Endothelial cell of umbilical vein (primary cell): ENCODE measurements around the gene TNFRSF14. TPM values are rescaled to one million over a fixed set of nuclear protein-coding genes. Genes with fewer than 3 reads are reported as not detected.

Experiments
- BruUV-seq: library from RNA; stranded (reverse); fragments of 400-500 nt; replicated peaks from 2 replicates; lab custom pipeline; 2021; lab: Mats Ljungman, UMichigan
- CTCF ChIA-PET: fragments of 300-600, 350-600 bp; sonication (Branson Sonifier 250); formaldehyde crosslinking; loops from one replicate; lab custom pipeline; 2021; ENCODE audit warnings: antibody characterized with exemption, inconsistent platforms; lab: Charles Lee
- POLR2A ChIA-PET: fragments of 300-600, 350-600 bp; sonication (Branson Sonifier 250); formaldehyde crosslinking; loops from one replicate; lab custom pipeline; 2021; ENCODE audit warnings: antibody characterized with exemption, inconsistent platforms; lab: Charles Lee
- DNase-seq: peaks from one replicate; pipeline ENCODE4 v3.0.0-alpha.2; 2011; ENCODE audit warnings: low read depth, low spot score
- FAIRE-seq: peaks from 2 replicates; lab custom pipeline; 2011; peaks lifted over from hg19 to GRCh38; lab: Jason Lieb, UNC
- H2AFZ ChIP-seq: 2 replicates; pipeline ENCODE4 v1.6.0; 2012; ENCODE audit warnings: low read depth, low read length, control low read depth, inconsistent platforms
- H3K27ac ChIP-seq: 2 replicates; pipeline ENCODE4 v1.5.1; 2011; ENCODE audit warnings: low read depth, mild to moderate bottlenecking, control low read depth, low read length, moderate library complexity; ENCODE audit not compliant: insufficient read depth
- H3K27me3 ChIP-seq, 2 experiments: 2 replicates each; pipeline versions ENCODE4 v1.6.0 to v1.6.1; 2011; ENCODE audit warnings: low read length in 2 of 2, mixed read lengths in 1 of 2; ENCODE audit not compliant: control insufficient read depth in 2 of 2, insufficient read depth in 2 of 2
- H3K36me3 ChIP-seq, 2 experiments: 2 replicates in 1 of 2; 3 replicates in 1 of 2; pipeline ENCODE4 v1.5.1; 2011; ENCODE audit warnings: low read length in 2 of 2, mild to moderate bottlenecking in 1 of 2, moderate library complexity in 1 of 2; ENCODE audit not compliant: control insufficient read depth in 2 of 2, insufficient read depth in 2 of 2; ENCODE audit errors: extremely low read depth in 1 of 2
- H3K4me1 ChIP-seq: 3 replicates; pipeline ENCODE4 v1.5.1; 2011; ENCODE audit warnings: mild to moderate bottlenecking, low read length; ENCODE audit not compliant: control insufficient read depth, insufficient read depth; ENCODE audit errors: extremely low read depth
- H3K4me2 ChIP-seq: 2 replicates; pipeline ENCODE4 v1.6.1; 2011; ENCODE audit warnings: low read length, control low read depth, mixed read lengths; ENCODE audit not compliant: insufficient read depth
- H3K4me3 ChIP-seq, 3 experiments: fragments of 200-600 bp in 1 of 3; sonication (generic), shearing (Covaris generic) in 1 of 3; replicated peaks in 1 of 3; 2 replicates each; pipeline ENCODE4 v1.5.1; 2011 to 2016; ENCODE audit warnings: control low read depth in 3 of 3, low read length in 3 of 3, mild to moderate bottlenecking in 2 of 3, inconsistent platforms in 1 of 3, low read depth in 1 of 3, moderate library complexity in 1 of 3; ENCODE audit not compliant: insufficient read depth in 1 of 3
- H3K79me2 ChIP-seq: 2 replicates; pipeline ENCODE4 v1.6.0; 2012; ENCODE audit warnings: low read length, inconsistent platforms; ENCODE audit not compliant: control insufficient read depth, insufficient read depth
- H3K9ac ChIP-seq: replicated peaks from 2 replicates; pipeline ENCODE3; 2011; ENCODE audit warnings: low read length, control low read depth; ENCODE audit not compliant: insufficient read depth; ENCODE audit errors: extremely low read depth
- H3K9me1 ChIP-seq: replicated peaks from 3 replicates; pipeline ENCODE4 v1.6.0; 2011; ENCODE audit warnings: mild to moderate bottlenecking, low read length; ENCODE audit not compliant: control insufficient read depth, insufficient read depth; ENCODE audit errors: extremely low read depth
- H3K9me3 ChIP-seq: replicated peaks from 2 replicates; pipeline ENCODE4 v1.5.1; 2012; ENCODE audit warnings: low read length, inconsistent platforms; ENCODE audit not compliant: control insufficient read depth, insufficient read depth
- H4K20me1 ChIP-seq: replicated peaks from 2 replicates; pipeline ENCODE3; 2011; ENCODE audit warnings: mild to moderate bottlenecking, low read length; ENCODE audit not compliant: control insufficient read depth, insufficient read depth; ENCODE audit errors: extremely low read depth
- EZH2 ChIP-seq: IDR thresholded peaks from 2 replicates; pipeline ENCODE4 v1.6.1; 2012; ENCODE audit warnings: borderline replicate concordance, low read depth, mild to moderate bottlenecking, moderate library complexity, low read length, inconsistent platforms; ENCODE audit not compliant: severe bottlenecking
- FOS ChIP-seq: IDR thresholded peaks from 2 replicates; pipeline ENCODE4 v1.6.1; 2011; ENCODE audit warnings: mild to moderate bottlenecking, low read length, moderate library complexity, borderline replicate concordance; ENCODE audit not compliant: insufficient read depth
- GATA2 ChIP-seq: IDR thresholded peaks from 2 replicates; pipeline ENCODE4 v1.7.0; 2011; ENCODE audit warnings: low read depth, mild to moderate bottlenecking, moderate library complexity, mixed read lengths, low read length; ENCODE audit not compliant: insufficient read length, insufficient read depth
- JUN ChIP-seq: IDR thresholded peaks from 2 replicates; pipeline ENCODE4 v1.6.1; 2011; ENCODE audit warnings: borderline replicate concordance, low read depth; ENCODE audit not compliant: insufficient read length, insufficient read depth
- MYC ChIP-seq: IDR thresholded peaks from one replicate; pipeline ENCODE4 v1.6.1; 2011; ENCODE audit warnings: mild to moderate bottlenecking, low read depth, low read length
- POLR2A ChIP-seq: IDR thresholded peaks from 2 replicates; pipeline ENCODE4 v1.6.1; 2012; ENCODE audit warnings: low read depth, mild to moderate bottlenecking, control low read depth, low read length
- POLR2AphosphoS5 ChIP-seq: IDR thresholded peaks from 2 replicates; pipeline ENCODE4 v1.6.1; 2012; ENCODE audit warnings: low read depth, mild to moderate bottlenecking, control low read depth, low read length, moderate library complexity; ENCODE audit not compliant: insufficient read depth
- dilution Hi-C: fragments of 300-500 bp; cut with MboI; formaldehyde crosslinking; loops from one replicate; pipeline ENCODE4 v1.15.0; 2019; ENCODE audit warnings: low sequenced_read_pairs; ENCODE audit not compliant: extremely low pct_ligation_motif_present
- intact Hi-C: fragments of 100-400 bp; cut with micrococcal nuclease; formaldehyde crosslinking; loops from one replicate; pipeline ENCODE4 v1.10.0; 2022
- polyA plus RNA-seq, 4 experiments: library from polyadenylated mRNA; depleted of rRNA in 3 of 4; stranded (reverse) in 3 of 4; unstranded in 1 of 4; fragments of >200 nt; gene quantifications; 2 replicates each; pipeline versions ENCODE4 v1.2.1 to v1.2.3, GENCODE V29; 2011 to 2012; ENCODE audit warnings: missing spikeins in 1 of 4
- total RNA-seq: library from RNA; stranded (reverse); gene quantifications from 2 replicates; pipeline ENCODE4 v1.2.3, GENCODE V29; 2021
- TF ChIP-seq, protein P1 (sequence below): IDR thresholded peaks from 2 replicates; pipeline ENCODE4 v1.6.1; 2011; ENCODE audit not compliant: insufficient read depth, insufficient read length
- TF ChIP-seq, protein P2 (sequence below), 2 donors: IDR thresholded peaks; 1 replicate in 1 of 2; 2 replicates in 1 of 2; pipeline ENCODE4 v1.5.1; 2011; ENCODE audit warnings: low read length in 2 of 2, mild to moderate bottlenecking in 2 of 2, moderate library complexity in 2 of 2, control low read depth in 1 of 2, inconsistent platforms in 1 of 2, low read depth in 1 of 2; ENCODE audit not compliant: insufficient read depth in 1 of 2; ENCODE audit errors: extremely low read depth in 1 of 2

The TNFRSF14 gene
- total and polyA plus RNA-seq, 2 donors (not counting 3 experiments of a cell fraction or from before 2014, with no cell fraction given), result 40.9 to 49.4 TPM

DNA sequence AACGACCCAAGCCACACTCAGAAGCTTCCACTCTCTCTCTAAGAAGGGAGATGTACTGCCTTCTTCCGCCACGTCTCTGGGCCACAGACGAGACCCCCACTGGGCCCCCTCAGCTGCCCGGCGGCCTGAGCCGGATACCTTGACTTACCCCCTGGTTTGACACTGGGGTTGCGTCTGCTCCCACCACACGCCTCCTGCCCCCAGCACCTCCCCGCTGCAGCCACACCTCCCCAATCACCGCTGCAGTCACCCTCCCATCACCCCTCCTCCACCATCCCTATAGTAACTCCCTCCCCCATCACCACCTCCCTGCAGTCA lies 40.4 kb upstream of the TNFRSF14 start:
- H3K79me2 ChIP-seq, result no peaks in the 10 kb centered on the region
- dilution Hi-C loops, result no loop called here

More for the DNA sequence above, 40.4 kb upstream of the TNFRSF14 start:
- H3K9ac ChIP-seq, result no peak overlapping the region
- DNase-seq (no peak), FAIRE-seq (no peak)
- no peaks in the 10 kb centered on the region for H3K4me1 ChIP-seq
- no peaks in the 10 kb centered on the region for H3K9me3 ChIP-seq
- no peaks in the 10 kb centered on the region for H3K9me1 ChIP-seq
- no peaks in the 10 kb centered on the region for H3K27me3 ChIP-seq
- intact Hi-C loops, result no loop called here
- no peak overlapping the region for H3K4me3 ChIP-seq
- H3K27ac ChIP-seq, result no peak overlapping the region
- peaks cover 4 to 65% of the 10 kb centered on the region in 2 experiments for H3K36me3 ChIP-seq
- CTCF ChIA-PET, result interaction anchor here (1.2 kb wide), 1 partner anchor 11 kb away, joined by 3 read pairs; the partner anchor contains the start of gene PANK4
- POLR2A ChIA-PET, result no interaction called here
- no peak overlapping the region for H2AFZ ChIP-seq
- no TSS peak for BruUV-seq
- no peak overlapping the region for H3K4me2 ChIP-seq
- no peaks in the 10 kb centered on the region for H4K20me1 ChIP-seq
- TF ChIP-seq JUN (no peak), FOS (no peak), GATA2 (no peak), MYC (no peak), EZH2 (no peak), POLR2A (no peak), POLR2AphosphoS5 (no peak)
- TF ChIP-seq, protein P1, sequence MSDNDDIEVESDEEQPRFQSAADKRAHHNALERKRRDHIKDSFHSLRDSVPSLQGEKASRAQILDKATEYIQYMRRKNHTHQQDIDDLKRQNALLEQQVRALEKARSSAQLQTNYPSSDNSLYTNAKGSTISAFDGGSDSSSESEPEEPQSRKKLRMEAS, result no peak
- TF ChIP-seq, protein P2, sequence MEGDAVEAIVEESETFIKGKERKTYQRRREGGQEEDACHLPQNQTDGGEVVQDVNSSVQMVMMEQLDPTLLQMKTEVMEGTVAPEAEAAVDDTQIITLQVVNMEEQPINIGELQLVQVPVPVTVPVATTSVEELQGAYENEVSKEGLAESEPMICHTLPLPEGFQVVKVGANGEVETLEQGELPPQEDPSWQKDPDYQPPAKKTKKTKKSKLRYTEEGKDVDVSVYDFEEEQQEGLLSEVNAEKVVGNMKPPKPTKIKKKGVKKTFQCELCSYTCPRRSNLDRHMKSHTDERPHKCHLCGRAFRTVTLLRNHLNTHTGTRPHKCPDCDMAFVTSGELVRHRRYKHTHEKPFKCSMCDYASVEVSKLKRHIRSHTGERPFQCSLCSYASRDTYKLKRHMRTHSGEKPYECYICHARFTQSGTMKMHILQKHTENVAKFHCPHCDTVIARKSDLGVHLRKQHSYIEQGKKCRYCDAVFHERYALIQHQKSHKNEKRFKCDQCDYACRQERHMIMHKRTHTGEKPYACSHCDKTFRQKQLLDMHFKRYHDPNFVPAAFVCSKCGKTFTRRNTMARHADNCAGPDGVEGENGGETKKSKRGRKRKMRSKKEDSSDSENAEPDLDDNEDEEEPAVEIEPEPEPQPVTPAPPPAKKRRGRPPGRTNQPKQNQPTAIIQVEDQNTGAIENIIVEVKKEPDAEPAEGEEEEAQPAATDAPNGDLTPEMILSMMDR (IDR thresholded peaks at IDR 0.05; ENCODE audit: extremely low read depth in 1 of 2, insufficient read depth in 1 of 2, low read depth in 1 of 2, low read length in 2 of 2), result no peak
